ENCODE results near the gene AREL1.

AREL1 gene

DNA sequence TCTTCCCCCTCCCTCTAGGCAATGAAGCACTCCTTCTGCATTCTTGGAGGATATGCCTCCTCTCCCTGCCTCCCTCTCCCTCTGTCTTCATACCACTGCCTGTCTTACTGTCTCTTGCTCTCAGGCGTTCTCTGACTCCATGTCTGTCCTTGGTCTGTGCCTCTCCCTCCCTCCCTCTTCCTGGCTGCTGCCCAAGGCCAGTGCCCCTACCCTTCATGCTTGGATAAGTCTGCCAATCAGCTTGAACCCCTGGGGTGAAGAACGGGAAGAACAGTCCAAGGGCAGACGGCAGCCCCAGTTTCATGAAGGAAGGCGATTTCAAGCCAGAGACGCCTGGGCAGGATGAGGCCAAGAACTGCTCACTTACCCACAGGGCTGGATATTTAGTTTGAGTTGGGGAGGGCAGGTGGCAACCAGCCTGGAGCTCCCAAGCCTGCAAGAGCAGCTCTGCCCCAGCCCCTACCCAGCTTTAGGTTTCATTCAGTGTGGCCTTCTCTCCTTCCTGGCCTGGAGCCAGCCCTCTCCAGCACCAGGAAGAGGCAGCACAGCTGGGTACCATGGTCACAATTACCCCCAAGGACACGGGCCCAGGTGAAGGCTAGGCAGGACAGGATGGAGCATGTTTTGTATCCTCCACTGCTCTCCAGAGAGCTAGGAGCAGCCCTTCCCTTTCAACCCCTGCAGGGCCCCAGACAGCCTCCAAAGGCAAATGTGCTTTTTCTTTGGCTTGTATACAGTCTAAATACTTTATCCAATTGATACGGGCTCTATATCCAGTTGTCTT is 65.0 kb downstream of the AREL1 start:
- H3K27ac Mint-ChIP-seq = no peak overlapping the region
- ATAC-seq (ENCODE audit: low read depth) = no peak

DNA sequence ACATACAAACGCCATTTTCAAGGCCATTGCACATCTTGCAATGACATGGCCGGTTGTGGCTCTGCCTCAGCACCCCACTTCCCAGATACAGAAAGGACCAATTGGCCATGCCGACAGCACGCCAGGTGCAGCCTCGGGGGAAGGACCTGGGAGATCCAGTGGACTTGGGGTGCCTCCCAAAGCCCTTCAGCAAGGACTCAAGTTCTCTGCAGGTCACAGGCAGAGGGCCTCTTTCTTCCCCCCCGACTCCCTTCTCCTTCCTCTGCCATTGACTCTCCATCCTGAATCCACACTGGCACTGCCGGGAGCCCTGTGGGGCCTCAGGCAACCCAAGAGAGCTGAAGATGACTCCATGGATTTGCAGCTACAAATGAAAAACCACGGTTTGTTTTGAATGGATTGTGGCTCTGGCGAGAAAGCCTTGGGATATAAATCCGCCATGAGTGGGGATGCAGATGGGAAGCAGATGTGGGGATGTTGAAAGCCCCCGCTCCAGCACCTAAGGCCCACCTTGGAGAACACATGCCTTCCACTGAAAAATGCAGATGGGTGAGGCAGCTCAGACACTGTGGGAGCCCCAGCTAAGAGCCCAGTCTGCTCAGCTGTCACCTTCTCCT is 65.7 kb downstream of the AREL1 start:
- DNase-seq (ENCODE audit: low spot score in 2 of 2) = no peak
- Mint-ChIP-seq H3K27me3 (peaks cover 13% of the 10 kb centered on the region), H3K4me1 (peaks cover 4% of the 10 kb centered on the region)

More for the DNA sequence above, 65.0 kb downstream of the AREL1 start:
- Mint-ChIP-seq H3K36me3 (no peaks in the 10 kb centered on the region), H3K27me3 (peaks cover 11% of the 10 kb centered on the region), H3K4me1 (peaks cover 4% of the 10 kb centered on the region), H3K9me3 (no peaks in the 10 kb centered on the region), H3K4me3 (no peak overlapping the region)
- no peak for DNase-seq (ENCODE audit: low spot score in 2 of 2)

GRCh38 chr14:74645756-74646470 is 67.0 kb downstream of the AREL1 start:
- DNase-seq (ENCODE audit: low spot score in 2 of 2) (no peak), ATAC-seq (ENCODE audit: low read depth) (no peak)
- peak overlapping the region; percentile 45 for H3K27ac Mint-ChIP-seq
- H3K4me3 Mint-ChIP-seq = no peak overlapping the region
- H3K27me3 Mint-ChIP-seq = peaks cover 13% of the 10 kb centered on the region
- H3K36me3 Mint-ChIP-seq = no peaks in the 10 kb centered on the region
- H3K4me1 Mint-ChIP-seq = peaks cover 4% of the 10 kb centered on the region
- H3K9me3 Mint-ChIP-seq = no peaks in the 10 kb centered on the region

More for the DNA sequence above, 65.7 kb downstream of the AREL1 start:
- Mint-ChIP-seq H3K36me3 (no peaks in the 10 kb centered on the region), H3K27ac (no peak overlapping the region), H3K4me3 (no peak overlapping the region), H3K9me3 (no peaks in the 10 kb centered on the region)
- no peak for ATAC-seq (ENCODE audit: low read depth)

GRCh38 chr14:74645244-74645643 is 67.6 kb downstream of the AREL1 start:
- H3K36me3 Mint-ChIP-seq = no peaks in the 10 kb centered on the region
- H3K27ac Mint-ChIP-seq = no peak overlapping the region
- ATAC-seq (ENCODE audit: low read depth) = no peak

GRCh38 chr14:74641601-74642391 is 71.1 kb downstream of the AREL1 start:
- ATAC-seq (ENCODE audit: low read depth) (no peak), DNase-seq (ENCODE audit: low spot score in 2 of 2) (no peak)
- no peaks in the 10 kb centered on the region for H3K36me3 Mint-ChIP-seq
- H3K4me3 Mint-ChIP-seq = no peak overlapping the region
- H3K27ac Mint-ChIP-seq = no peak overlapping the region
- H3K4me1 Mint-ChIP-seq = no peaks in the 10 kb centered on the region
- peaks cover 15% of the 10 kb centered on the region for H3K27me3 Mint-ChIP-seq
- no peaks in the 10 kb centered on the region for H3K9me3 Mint-ChIP-seq

More at GRCh38 chr14:74645244-74645643, 67.6 kb downstream of the AREL1 start:
- H3K27me3 Mint-ChIP-seq = peaks cover 14% of the 10 kb centered on the region
- DNase-seq (ENCODE audit: low spot score in 2 of 2) = no peak
- H3K4me3 Mint-ChIP-seq = no peak overlapping the region
- H3K4me1 Mint-ChIP-seq = peaks cover 4% of the 10 kb centered on the region
- no peaks in the 10 kb centered on the region for H3K9me3 Mint-ChIP-seq

- Mint-ChIP-seq H3K4me3 (no peak overlapping the region), H3K4me1 (no peaks in the 10 kb centered on the region), H3K27ac (no peak overlapping the region), H3K36me3 (no peaks in the 10 kb centered on the region), H3K27me3 (peaks cover 11% of the 10 kb centered on the region), H3K9me3 (no peaks in the 10 kb centered on the region)
- DNase-seq (ENCODE audit: low spot score in 2 of 2) (no peak), ATAC-seq (ENCODE audit: low read depth) (no peak)
Observed at GRCh38 chr14:74638966-74639365, 73.9 kb downstream of the AREL1 start.

- H3K9me3 Mint-ChIP-seq = no peaks in the 10 kb centered on the region
- H3K27me3 Mint-ChIP-seq = peaks cover 11% of the 10 kb centered on the region
- no peak for ATAC-seq (ENCODE audit: low read depth)
- H3K36me3 Mint-ChIP-seq = no peaks in the 10 kb centered on the region
- no peak for DNase-seq (ENCODE audit: low spot score in 2 of 2)
- no peaks in the 10 kb centered on the region for H3K4me1 Mint-ChIP-seq
- H3K27ac Mint-ChIP-seq = no peak overlapping the region
- H3K4me3 Mint-ChIP-seq = no peak overlapping the region
Observed at GRCh38 chr14:74638066-74638465, 74.8 kb downstream of the AREL1 start.

- Mint-ChIP-seq H3K9me3 (no peaks in the 10 kb centered on the region), H3K27me3 (peaks cover 13% of the 10 kb centered on the region), H3K27ac (no peak overlapping the region), H3K4me1 (no peaks in the 10 kb centered on the region), H3K4me3 (no peak overlapping the region), H3K36me3 (no peaks in the 10 kb centered on the region)
- ATAC-seq (ENCODE audit: low read depth) = no peak
- DNase-seq (ENCODE audit: low spot score in 2 of 2) = no peak
Observed at GRCh38 chr14:74637178-74637550, 75.7 kb downstream of the AREL1 start.

- no peaks in the 10 kb centered on the region for H3K4me1 Mint-ChIP-seq
- no peaks in the 10 kb centered on the region for H3K36me3 Mint-ChIP-seq
- ATAC-seq (ENCODE audit: low read depth) (no peak), DNase-seq (ENCODE audit: low spot score in 2 of 2) (no peak)
- no peak overlapping the region for H3K27ac Mint-ChIP-seq
- peaks cover 13% of the 10 kb centered on the region for H3K27me3 Mint-ChIP-seq
- H3K4me3 Mint-ChIP-seq = no peak overlapping the region
- H3K9me3 Mint-ChIP-seq = no peaks in the 10 kb centered on the region
Observed at GRCh38 chr14:74636424-74637177, 76.3 kb downstream of the AREL1 start.

- no peaks in the 10 kb centered on the region for H3K4me1 Mint-ChIP-seq
- no peaks in the 10 kb centered on the region for H3K9me3 Mint-ChIP-seq
- H3K36me3 Mint-ChIP-seq = no peaks in the 10 kb centered on the region
- DNase-seq (ENCODE audit: low spot score in 2 of 2) (no peak), ATAC-seq (ENCODE audit: low read depth) (no peak)
- no peak overlapping the region for H3K4me3 Mint-ChIP-seq
- no peak overlapping the region for H3K27ac Mint-ChIP-seq
- H3K27me3 Mint-ChIP-seq = peaks cover 16% of the 10 kb centered on the region
Observed at GRCh38 chr14:74635847-74636246, 77.0 kb downstream of the AREL1 start.

DNA sequence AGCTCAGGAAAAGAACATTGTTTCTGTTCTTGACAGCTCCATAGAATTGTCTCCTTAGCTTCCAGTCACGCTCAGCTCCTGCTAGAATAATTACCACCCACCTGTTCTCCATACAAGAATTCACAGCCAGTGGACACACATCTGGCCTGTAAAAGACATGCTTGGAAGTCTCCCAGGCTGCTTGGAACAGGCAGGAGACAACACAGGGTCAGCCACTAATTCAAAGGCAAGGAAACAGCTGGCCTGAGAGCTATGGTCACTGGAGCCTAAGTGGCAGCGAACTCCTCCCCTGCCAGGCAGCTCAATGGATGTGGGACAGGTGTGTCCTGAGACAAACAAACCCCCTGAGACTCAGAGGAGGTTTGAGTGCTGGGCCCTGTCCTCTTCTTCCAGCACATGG is 77.9 kb downstream of the AREL1 start:
- Mint-ChIP-seq H3K4me3 (no peak overlapping the region), H3K4me1 (no peaks in the 10 kb centered on the region), H3K36me3 (no peaks in the 10 kb centered on the region), H3K27me3 (peaks cover 16% of the 10 kb centered on the region), H3K27ac (no peak overlapping the region), H3K9me3 (no peaks in the 10 kb centered on the region)
- ATAC-seq (ENCODE audit: low read depth) (no peak), DNase-seq (ENCODE audit: low spot score in 2 of 2) (no peak)

GRCh38 chr14:74634481-74634880 is 78.4 kb downstream of the AREL1 start:
- no peaks in the 10 kb centered on the region for H3K9me3 Mint-ChIP-seq
- ATAC-seq (ENCODE audit: low read depth) (no peak), DNase-seq (ENCODE audit: low spot score in 2 of 2) (no peak)
- no peak overlapping the region for H3K4me3 Mint-ChIP-seq
- H3K27ac Mint-ChIP-seq = no peak overlapping the region
- peaks cover 16% of the 10 kb centered on the region for H3K27me3 Mint-ChIP-seq
- H3K4me1 Mint-ChIP-seq = no peaks in the 10 kb centered on the region
- H3K36me3 Mint-ChIP-seq = no peaks in the 10 kb centered on the region

- Mint-ChIP-seq H3K27me3 (peaks cover 12% of the 10 kb centered on the region), H3K9me3 (no peaks in the 10 kb centered on the region), H3K27ac (no peak overlapping the region), H3K4me1 (peaks cover 3% of the 10 kb centered on the region), H3K36me3 (no peaks in the 10 kb centered on the region), H3K4me3 (no peak overlapping the region)
- ATAC-seq (ENCODE audit: low read depth) (no peak), DNase-seq (ENCODE audit: low spot score in 2 of 2) (no peak)
Observed at GRCh38 chr14:74630881-74631690, 81.8 kb downstream of the AREL1 start.

All from memory B cell (primary cell).